MM.1S (cell line): ENCODE data around the gene KIF25.

ENCODE experiments used
- DNase-seq: peaks from one replicate; pipeline ENCODE4 v3.0.0-alpha.2; 2015
- H2AFZ ChIP-seq: fragments of 300-600 bp; sonication (generic); 2 replicates; pipeline ENCODE4 v1.6.0; 2016; ENCODE audit warnings: antibody characterized with exemption, low read length
- H3F3A ChIP-seq: fragments of 300-600 bp; sonication (generic); 2 replicates; pipeline ENCODE4 v1.6.1; 2016; ENCODE audit warnings: mild to moderate bottlenecking, antibody characterized with exemption, low read length, moderate library complexity, mixed read lengths; ENCODE audit not compliant: insufficient read depth
- H3K27ac ChIP-seq: fragments of 300-600 bp; sonication (generic); 2 replicates; pipeline ENCODE4 v1.5.1; 2016; ENCODE audit warnings: mild to moderate bottlenecking, low read length
- H3K27me3 ChIP-seq: fragments of 300-600 bp; sonication (generic); replicated peaks from 2 replicates; pipeline ENCODE4 v1.6.0; 2016; ENCODE audit warnings: low read length; ENCODE audit not compliant: insufficient read depth
- H3K36me3 ChIP-seq: fragments of 300-600 bp; sonication (generic); replicated peaks from 2 replicates; pipeline ENCODE4 v1.6.1; 2016; ENCODE audit warnings: mild to moderate bottlenecking, low read length, mixed read lengths; ENCODE audit not compliant: insufficient read depth
- H3K4me1 ChIP-seq: fragments of 300-600 bp; sonication (generic); 2 replicates; pipeline ENCODE4 v1.6.1; 2016; ENCODE audit warnings: low read length, mixed read lengths
- H3K4me2 ChIP-seq: fragments of 300-600 bp; sonication (generic); 2 replicates; pipeline ENCODE4 v1.6.0; 2016; ENCODE audit warnings: low read depth, low read length
- H3K4me3 ChIP-seq: fragments of 300-600 bp; sonication (generic); 2 replicates; pipeline ENCODE4 v1.5.1; 2016; ENCODE audit warnings: low read length, mixed read lengths
- H3K79me2 ChIP-seq: fragments of 300-600 bp; sonication (generic); 2 replicates; pipeline ENCODE4 v1.6.1; 2016; ENCODE audit warnings: mixed run types, low read length, mixed read lengths
- H3K9ac ChIP-seq: fragments of 300-600 bp; sonication (generic); 2 replicates; pipeline ENCODE4 v1.6.1; 2016; ENCODE audit warnings: low read length, mixed read lengths
- H3K9me2 ChIP-seq: fragments of 300-600 bp; sonication (generic); replicated peaks from 2 replicates; pipeline ENCODE4 v1.6.1; 2016; ENCODE audit warnings: mild to moderate bottlenecking, low read length, mixed read lengths; ENCODE audit not compliant: insufficient read depth
- H3K9me3 ChIP-seq: fragments of 300-600 bp; sonication (generic); replicated peaks from 2 replicates; pipeline ENCODE4 v1.6.1; 2016; ENCODE audit warnings: mild to moderate bottlenecking, low read length, mixed read lengths; ENCODE audit not compliant: insufficient read depth
- H4K20me1 ChIP-seq: fragments of 300-600 bp; sonication (generic); 2 replicates; pipeline ENCODE4 v1.6.1; 2016; ENCODE audit warnings: mild to moderate bottlenecking, low read length, moderate library complexity, mixed read lengths; ENCODE audit not compliant: insufficient read depth
- CTCF ChIP-seq: fragments of 300-600 bp; sonication (generic); IDR thresholded peaks from 2 replicates; pipeline ENCODE4 v1.5.1; 2016; ENCODE audit warnings: antibody characterized with exemption, low read length, mixed read lengths
- EZH2 ChIP-seq: fragments of 300-600 bp; sonication (generic); optimal IDR thresholded peaks from 2 replicates; pipeline ENCODE3; 2017; ENCODE audit warnings: low read depth, mild to moderate bottlenecking, antibody characterized with exemption, low read length, mixed read lengths
- EZH2phosphoT487 ChIP-seq: fragments of 300-600 bp; sonication (generic); IDR thresholded peaks from 2 replicates; pipeline ENCODE4 v1.6.1; 2018; ENCODE audit warnings: antibody characterized with exemption, low read length

Gene KIF25

GRCh38 chr6:168050225-168050880 lies 52.9 kb downstream of the KIF25 start:
- no peak overlapping the region for H3K27ac ChIP-seq
- no peak overlapping the region for H3K4me2 ChIP-seq
- no peaks in the 10 kb centered on the region for H3K79me2 ChIP-seq
- no peaks in the 10 kb centered on the region; the same call in 1 of the 2 replicates for H3K27me3 ChIP-seq
- H3K9ac ChIP-seq = no peak overlapping the region
- no peak for TF ChIP-seq EZH2phosphoT487
- no peak for TF ChIP-seq CTCF
- TF ChIP-seq EZH2 = no peak
- no peak for DNase-seq
- no peaks in the 10 kb centered on the region for H3K36me3 ChIP-seq
- H2AFZ ChIP-seq = no peak overlapping the region
- no peaks in the 10 kb centered on the region for H3K9me2 ChIP-seq
- H3F3A ChIP-seq = no peaks in the 10 kb centered on the region
- no peaks in the 10 kb centered on the region for H3K4me1 ChIP-seq
- no peaks in the 10 kb centered on the region for H3K9me3 ChIP-seq
- no peaks in the 10 kb centered on the region for H4K20me1 ChIP-seq
- no peak overlapping the region for H3K4me3 ChIP-seq

GRCh38 chr6:168050881-168051586 lies 53.6 kb downstream of the KIF25 start:
- no peak for DNase-seq

GRCh38 chr6:168051648-168052047 lies 54.2 kb downstream of the KIF25 start:
- no peak for TF ChIP-seq CTCF
- TF ChIP-seq EZH2 = no peak
- no peak for TF ChIP-seq EZH2phosphoT487
- DNase-seq = no peak
- no peak overlapping the region for H3K27ac ChIP-seq

More at GRCh38 chr6:168050881-168051586, 53.6 kb downstream of the KIF25 start:
- Histone ChIP-seq H3K27ac (no peak overlapping the region), H3K4me1 (no peaks in the 10 kb centered on the region), H3K4me2 (no peak overlapping the region), H3K79me2 (no peaks in the 10 kb centered on the region), H3F3A (no peaks in the 10 kb centered on the region), H3K36me3 (no peaks in the 10 kb centered on the region), H4K20me1 (no peaks in the 10 kb centered on the region), H3K27me3 (no peaks in the 10 kb centered on the region; the same call in 1 of the 2 replicates), H2AFZ (no peak overlapping the region), H3K9me2 (no peaks in the 10 kb centered on the region), H3K9me3 (no peaks in the 10 kb centered on the region), H3K9ac (no peak overlapping the region), H3K4me3 (no peak overlapping the region)
- no peak for TF ChIP-seq EZH2phosphoT487
- no peak for TF ChIP-seq CTCF
- no peak for TF ChIP-seq EZH2

More at GRCh38 chr6:168051648-168052047, 54.2 kb downstream of the KIF25 start:
- H3K9ac ChIP-seq = no peak overlapping the region
- H3K36me3 ChIP-seq = no peaks in the 10 kb centered on the region
- no peak overlapping the region for H3K4me3 ChIP-seq
- no peaks in the 10 kb centered on the region for H3F3A ChIP-seq
- no peaks in the 10 kb centered on the region for H3K9me3 ChIP-seq
- H3K4me2 ChIP-seq = no peak overlapping the region
- no peaks in the 10 kb centered on the region for H3K79me2 ChIP-seq
- no peaks in the 10 kb centered on the region for H4K20me1 ChIP-seq
- no peaks in the 10 kb centered on the region for H3K9me2 ChIP-seq
- H3K4me1 ChIP-seq = no peaks in the 10 kb centered on the region
- H3K27me3 ChIP-seq = no peaks in the 10 kb centered on the region; the same call in 1 of the 2 replicates
- H2AFZ ChIP-seq = no peak overlapping the region
